NCI-H446 (cell line): ENCODE data around the gene CHAC2.
"Not testable (repeated sequence)": the region's sequence is repeated elsewhere in the genome, so short reads cannot be mapped to it uniquely, and the experiment has no call there.

Experiments used
- DNase-seq, 2 experiments: peaks; one replicate each; lab custom pipeline; 2025; lab: John Stamatoyannopoulos, UW

Gene CHAC2

GRCh38 chr2:53767405-53768241 lies at the start of gene CHAC2:
CHAC2 (plus strand) TSS chr2:53767804; CDS start chr2:53767887, 83 bp downstream.
- DNase-seq, result peak; percentile 77 to 86

GRCh38 chr2:53720944-53721343 lies 46.7 kb upstream of the CHAC2 start:
- DNase-seq, result not testable (repeated sequence)

GRCh38 chr2:53724536-53724935 lies 43.1 kb upstream of the CHAC2 start:
- no peak for DNase-seq

GRCh38 chr2:53725662-53726061 lies 41.9 kb upstream of the CHAC2 start:
- no peak for DNase-seq

GRCh38 chr2:53727921-53728320 lies 39.7 kb upstream of the CHAC2 start:
- DNase-seq, result no peak

DNA sequence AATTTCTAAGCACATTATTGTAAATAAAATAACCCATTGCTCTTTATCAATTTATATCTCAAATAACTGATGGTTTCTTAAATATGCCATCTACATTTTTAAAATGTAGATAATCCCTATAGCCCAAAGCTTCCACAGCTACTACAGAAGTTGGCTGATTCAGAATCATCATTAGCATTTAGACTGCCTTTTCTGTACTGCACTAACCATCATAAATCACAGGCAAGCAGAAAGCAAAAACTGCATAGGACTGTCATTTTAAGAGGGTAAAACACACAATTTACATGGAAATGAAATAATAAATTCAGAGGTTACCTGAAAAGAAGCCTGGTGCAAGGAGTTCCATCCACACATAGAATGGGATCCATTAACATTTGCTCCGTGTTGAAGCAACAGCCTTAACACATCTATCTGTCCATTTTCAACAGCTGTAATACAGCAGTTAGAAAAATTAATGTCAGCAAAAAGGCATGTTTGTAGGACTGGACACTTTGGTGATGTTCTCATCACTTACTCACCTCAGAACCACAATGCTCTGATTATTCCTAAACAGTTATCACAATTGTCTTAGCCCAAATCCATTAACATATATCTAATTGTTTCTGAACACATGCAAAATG lies 38.4 kb upstream of the CHAC2 start:
- no peak for DNase-seq

- no peak for DNase-seq
These were observed 30.5 kb upstream of the CHAC2 start for GRCh38 chr2:53737091-53737490.

DNA sequence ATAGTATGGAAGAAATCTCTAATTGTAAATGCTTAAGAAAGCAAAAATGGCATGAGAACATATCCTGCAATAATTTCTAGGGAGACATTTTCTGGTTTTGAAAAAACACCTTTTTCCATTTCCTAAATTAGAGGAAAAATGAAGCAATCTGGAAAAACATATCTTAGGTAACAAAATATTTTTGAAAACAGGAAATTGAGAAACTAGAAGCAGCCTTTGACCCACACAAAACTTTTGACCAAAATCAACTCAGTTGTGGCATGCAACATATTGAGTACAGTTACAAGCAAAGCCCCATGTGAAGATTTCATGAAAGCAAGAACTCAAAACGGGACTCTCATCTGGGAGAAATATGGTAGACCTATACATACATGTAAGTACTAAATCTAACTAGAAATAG lies 28.6 kb upstream of the CHAC2 start:
- DNase-seq, result no peak

DNA sequence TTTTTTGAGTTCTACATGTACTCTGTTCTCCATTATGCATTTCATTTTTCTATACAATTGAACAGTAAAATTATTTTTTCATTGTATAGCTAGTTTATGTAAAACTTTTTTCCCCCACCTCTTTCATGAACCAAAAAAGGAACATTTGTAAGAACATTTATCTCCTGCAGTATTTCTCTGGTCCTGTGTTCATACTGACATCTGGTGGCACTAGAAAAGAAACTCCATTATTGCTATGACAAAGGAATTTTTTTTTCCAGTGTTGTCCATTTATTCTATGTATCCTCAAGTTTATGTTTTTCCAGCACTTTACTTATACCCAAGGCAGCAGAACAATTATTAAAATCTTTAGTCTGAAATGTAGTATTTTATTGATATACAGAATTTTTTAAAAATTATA lies 27.4 kb upstream of the CHAC2 start:
- DNase-seq, result peak in 1 of 2 experiments; percentile 53

- no peak for DNase-seq
These were observed 23.1 kb upstream of the CHAC2 start for GRCh38 chr2:53744395-53745065.

DNA sequence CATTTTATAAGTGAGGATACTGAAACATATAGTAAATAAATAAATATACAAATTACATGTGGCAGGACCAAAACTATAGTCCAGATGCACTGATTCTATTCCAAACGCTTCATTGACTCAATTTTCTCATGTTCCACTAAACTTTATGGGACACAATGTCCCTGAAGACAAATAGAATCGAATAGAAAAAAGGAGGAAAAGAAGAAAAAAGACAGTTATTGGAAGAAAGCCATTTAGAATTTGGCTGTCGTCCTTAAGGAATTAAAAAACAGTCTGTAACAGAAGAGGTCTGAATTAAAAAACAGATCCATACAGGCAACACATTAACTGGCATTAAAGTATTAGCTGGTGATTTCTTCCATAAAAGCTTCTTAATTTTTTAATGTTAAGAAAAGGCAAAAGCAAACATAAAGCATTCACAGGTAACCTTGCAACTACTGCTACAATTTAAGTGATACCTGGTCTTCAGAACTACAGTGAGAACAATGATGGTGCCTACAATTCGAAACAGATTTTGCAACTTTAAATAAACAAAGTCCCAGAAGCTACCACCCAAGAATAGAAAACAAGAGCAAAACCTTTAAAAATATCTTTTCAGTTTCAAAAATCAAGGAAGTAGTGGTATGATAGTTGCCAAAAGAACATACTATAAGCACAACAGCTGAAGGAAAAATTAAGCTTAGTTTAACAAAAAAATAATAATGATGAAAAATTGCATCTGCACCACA lies 17.4 kb upstream of the CHAC2 start:
- no peak for DNase-seq

DNA sequence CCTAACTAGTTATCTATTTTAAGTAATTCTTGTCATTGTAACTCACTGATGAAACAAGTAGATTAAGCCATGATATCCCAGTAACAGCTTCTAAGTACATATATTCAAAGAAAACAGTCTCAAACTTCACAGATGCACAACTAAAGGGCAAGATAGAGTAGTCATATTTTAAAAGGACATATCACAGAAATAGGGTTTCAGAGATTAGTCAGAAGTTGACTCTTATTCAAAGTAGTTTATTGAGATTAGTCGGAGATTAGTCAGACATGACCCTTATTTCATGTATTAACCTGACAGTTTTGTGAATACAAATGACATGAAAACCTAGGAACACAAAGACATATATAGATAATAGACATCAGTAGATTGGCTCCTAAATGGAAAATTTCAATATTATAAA lies 15.9 kb upstream of the CHAC2 start:
- DNase-seq, result no peak

DNA sequence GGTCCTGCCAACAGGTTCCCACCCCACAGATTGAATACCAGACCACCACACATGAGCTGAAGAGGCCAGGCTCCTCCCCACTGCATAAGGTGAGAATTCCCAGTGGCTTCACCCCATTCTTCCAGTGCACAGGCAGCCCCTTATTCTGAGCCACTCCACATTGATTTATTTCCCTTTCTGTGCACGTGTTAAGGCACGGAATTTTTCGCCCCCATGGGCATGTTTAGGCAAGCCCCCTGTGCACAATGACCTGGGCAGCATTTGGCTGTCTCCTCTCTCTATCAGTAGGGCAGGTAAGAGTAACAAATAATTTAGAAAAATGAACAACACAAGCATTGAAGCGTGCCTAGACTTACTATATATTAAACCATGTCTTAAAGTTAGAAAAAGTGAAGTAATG lies 15.2 kb upstream of the CHAC2 start:
- DNase-seq, result no peak

DNA sequence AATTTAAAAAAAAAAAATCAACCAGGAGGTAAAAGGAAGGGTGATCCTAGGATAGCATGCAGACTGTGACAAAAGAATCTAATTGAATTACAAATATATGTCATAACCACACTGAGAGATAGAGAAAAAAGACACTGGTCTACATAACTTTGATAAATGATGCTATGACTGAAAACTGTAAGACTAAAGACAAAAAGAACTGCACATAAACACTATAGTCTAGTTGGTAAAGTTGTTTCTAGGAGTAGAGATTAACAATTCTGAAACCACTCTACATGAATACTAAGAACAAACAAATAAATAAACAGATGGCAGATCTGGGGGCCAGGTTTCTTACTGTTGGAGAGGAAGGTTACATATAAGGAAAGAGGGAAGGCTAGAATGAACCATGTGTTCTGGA lies 14.6 kb upstream of the CHAC2 start:
- DNase-seq, result no peak

- no peak for DNase-seq
These were observed 12.5 kb upstream of the CHAC2 start for GRCh38 chr2:53755121-53755520.

DNA sequence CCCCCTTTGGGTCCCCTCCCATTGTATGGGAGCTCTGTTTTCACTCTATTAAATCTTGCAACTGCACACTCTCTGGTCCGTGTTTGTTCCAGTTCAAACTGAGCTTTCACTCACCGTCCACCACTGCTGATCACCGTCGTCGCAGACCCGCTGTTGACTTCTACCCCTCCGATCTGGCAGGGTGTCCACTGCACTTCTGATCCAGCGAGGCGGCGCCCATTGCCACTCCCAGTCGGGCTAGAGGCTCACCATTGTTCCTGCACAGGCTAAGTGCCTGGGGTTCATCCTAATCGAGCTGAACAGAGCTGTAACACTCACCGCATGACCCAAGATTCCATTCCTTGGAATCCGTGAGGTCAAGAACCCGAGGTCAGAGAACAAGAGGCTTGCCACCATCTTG lies 11.0 kb upstream of the CHAC2 start:
- DNase-seq, result no peak

DNA sequence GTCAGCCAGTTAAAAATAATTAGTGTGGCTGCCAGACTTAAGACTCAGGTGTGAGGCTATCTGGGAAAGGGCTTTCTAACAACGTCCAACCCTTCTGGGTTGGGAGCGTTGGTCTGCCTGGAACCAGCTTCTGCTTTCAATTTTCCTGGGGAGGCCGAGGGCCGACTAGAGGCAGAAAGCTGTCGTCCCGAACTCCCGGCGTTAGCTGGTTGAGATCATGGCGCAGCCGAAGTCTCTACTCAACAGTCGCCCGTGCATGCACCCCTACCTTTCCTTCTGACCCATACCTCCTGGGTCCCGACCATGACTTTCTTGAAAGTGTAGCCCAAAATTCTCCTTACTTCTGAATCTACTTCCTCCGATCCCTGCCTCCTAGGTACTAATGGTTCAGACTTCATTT lies 10.4 kb upstream of the CHAC2 start:
- not testable (repeated sequence) for DNase-seq

DNA sequence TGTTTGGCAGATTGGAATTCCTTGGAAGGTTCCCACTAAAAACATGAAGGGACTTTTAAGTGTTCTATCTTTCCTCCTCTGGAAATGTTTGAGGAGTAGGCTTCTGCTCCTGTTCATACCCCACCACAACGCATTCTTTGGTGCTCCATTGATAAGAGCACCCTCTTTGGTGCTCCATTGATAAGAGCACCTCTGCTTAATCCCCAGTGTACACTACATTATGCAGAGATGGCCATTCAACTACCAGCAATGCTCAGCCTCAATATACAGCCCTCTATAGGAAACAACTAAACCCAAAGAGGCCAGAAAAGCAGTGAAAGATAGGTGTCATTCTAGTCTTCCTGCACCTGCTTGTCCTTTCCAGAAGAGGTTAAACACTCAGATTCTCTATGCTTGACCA lies 1.8 kb upstream of the CHAC2 start:
- DNase-seq, result no peak

GRCh38 chr2:53768242-53768542 lies 588 bp downstream of the CHAC2 start:
- DNase-seq, result peak in 1 of 2 experiments; percentile 56

GRCh38 chr2:53769318-53769945 lies 1.8 kb downstream of the CHAC2 start:
- no peak for DNase-seq

GRCh38 chr2:53770264-53770663 lies 2.7 kb downstream of the CHAC2 start:
- DNase-seq, result no peak

DNA sequence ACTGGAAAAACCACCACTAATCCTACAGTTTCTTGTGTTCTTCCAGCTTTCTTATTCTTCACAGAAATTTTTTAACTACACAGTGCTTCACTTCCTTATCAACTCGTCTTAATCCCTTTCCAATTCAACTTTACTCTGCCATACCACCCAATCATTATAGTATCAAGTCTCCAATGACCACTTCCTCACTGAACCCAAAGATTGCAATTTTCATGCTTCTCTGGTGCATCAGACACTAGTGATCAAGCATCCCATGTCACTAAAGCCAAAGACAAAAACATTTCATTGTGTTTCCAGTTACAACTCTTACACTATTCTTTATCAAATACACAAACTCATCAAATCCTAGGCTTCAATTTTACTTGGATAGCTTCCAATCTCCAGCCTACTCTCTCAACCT lies 9.5 kb downstream of the CHAC2 start:
- no peak for DNase-seq
